GM12873 (cell line): ENCODE data around the gene STARD7.

Source experiments
- TF ChIP-seq, protein P1 (sequence below): IDR thresholded peaks from 2 replicates; pipeline ENCODE4 v1.5.1; 2012; ENCODE audit warnings: low read depth, mild to moderate bottlenecking, moderate library complexity, low read length, control low read depth; ENCODE audit not compliant: insufficient read depth; ENCODE audit errors: missing control alignments

Gene STARD7

DNA sequence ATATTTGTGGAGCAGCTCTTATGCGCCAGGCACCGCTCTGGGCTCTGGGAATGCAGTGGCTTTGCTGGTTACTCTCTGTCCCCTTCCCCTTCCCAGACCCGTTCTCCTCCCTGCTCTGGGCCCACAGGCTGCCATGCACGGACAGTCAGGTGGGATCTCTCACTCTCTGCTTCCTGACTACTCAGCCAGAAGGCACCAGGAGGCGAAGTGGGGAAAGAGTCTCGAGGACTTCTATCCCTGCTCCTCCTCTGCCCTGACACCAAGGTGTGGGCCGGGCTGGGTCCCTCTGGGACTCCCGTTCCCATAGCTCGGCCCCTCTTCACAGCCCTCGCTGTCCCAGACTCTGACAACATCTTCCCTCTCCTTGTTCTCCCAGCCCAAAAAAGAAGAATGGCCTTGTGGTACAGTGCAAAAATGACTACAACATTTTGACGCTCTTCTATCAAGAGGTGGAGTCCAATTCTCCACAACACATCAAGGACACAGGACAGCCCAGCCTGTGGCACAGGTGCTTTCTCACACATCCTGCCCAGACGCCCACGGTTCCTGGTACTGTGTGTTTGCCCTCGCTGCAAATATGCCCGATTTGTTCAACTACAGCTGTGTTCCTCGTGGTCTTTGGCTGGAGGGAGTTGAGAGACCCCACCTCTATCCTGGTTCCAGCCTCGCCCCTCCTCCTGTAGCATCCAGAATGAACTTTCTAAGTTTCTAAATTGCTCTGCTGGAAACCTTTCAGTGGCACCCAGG lies 49.4 kb downstream of the STARD7 start:
- TF ChIP-seq, protein P1, sequence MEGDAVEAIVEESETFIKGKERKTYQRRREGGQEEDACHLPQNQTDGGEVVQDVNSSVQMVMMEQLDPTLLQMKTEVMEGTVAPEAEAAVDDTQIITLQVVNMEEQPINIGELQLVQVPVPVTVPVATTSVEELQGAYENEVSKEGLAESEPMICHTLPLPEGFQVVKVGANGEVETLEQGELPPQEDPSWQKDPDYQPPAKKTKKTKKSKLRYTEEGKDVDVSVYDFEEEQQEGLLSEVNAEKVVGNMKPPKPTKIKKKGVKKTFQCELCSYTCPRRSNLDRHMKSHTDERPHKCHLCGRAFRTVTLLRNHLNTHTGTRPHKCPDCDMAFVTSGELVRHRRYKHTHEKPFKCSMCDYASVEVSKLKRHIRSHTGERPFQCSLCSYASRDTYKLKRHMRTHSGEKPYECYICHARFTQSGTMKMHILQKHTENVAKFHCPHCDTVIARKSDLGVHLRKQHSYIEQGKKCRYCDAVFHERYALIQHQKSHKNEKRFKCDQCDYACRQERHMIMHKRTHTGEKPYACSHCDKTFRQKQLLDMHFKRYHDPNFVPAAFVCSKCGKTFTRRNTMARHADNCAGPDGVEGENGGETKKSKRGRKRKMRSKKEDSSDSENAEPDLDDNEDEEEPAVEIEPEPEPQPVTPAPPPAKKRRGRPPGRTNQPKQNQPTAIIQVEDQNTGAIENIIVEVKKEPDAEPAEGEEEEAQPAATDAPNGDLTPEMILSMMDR, result no peak

DNA sequence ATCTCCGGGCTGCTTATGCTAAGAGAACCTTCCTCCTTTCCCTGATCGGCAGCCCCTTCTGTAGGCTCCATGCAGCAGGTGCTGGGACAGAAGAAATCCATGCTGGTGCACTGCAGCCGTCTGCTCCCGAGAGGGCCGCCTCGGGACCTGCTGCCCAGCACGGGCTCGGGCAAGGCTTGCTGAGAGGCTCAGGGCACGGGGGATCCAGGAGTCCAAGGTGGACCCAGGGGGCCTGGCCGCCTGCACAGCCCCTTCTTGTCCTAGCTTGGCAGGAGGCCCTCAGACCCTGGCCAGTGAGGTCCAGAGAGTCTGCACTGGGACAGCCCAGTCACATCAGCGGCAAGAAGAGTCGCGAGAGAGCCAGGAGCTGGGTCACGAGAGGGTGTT lies 50.1 kb downstream of the STARD7 start:
- TF ChIP-seq, protein P1, result no peak

DNA sequence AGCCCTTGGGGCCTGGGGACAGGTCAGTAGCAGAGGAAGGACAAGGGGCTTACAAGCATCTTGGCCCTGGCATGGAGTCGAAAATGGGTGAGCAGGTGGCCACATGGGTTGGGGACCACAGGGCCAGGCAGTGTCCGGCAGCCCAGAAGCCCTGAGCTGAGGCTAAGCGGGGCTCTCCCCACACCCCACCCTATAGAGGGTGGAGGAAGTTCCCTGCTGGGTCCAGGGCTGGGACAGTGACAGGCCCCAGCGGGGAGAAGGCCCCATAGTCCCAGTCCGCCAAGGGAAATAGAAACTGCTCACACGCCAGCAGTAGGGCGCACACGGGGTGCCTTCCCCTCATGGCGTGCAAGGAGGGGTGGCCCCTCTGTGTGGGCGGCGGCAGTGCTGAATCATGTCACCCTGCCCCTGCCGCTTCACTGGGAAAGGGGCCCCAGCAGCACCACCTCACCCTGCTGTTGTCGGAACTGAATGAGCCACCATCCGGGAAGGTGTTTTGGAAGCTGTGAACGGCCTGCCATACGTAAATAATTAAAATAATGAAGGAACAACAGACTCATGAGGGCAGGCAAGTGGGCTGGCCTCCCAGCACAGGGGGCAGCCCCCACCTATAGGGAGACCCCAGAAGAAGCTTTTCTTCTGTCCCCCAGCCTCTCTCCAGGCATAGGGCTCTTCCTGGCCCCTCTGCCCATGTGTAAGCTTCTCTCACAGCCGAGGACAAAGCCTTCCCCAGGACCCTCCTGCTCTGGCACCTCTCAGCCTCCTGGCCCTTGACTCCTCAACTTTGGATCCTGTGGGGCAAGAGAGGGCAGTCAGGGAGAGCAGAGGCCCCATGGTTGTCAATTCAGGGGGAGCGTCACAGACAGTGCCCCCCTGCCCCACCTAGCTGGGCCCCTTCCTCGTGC lies 50.7 kb downstream of the STARD7 start:
- TF ChIP-seq, protein P1, result no peak

DNA sequence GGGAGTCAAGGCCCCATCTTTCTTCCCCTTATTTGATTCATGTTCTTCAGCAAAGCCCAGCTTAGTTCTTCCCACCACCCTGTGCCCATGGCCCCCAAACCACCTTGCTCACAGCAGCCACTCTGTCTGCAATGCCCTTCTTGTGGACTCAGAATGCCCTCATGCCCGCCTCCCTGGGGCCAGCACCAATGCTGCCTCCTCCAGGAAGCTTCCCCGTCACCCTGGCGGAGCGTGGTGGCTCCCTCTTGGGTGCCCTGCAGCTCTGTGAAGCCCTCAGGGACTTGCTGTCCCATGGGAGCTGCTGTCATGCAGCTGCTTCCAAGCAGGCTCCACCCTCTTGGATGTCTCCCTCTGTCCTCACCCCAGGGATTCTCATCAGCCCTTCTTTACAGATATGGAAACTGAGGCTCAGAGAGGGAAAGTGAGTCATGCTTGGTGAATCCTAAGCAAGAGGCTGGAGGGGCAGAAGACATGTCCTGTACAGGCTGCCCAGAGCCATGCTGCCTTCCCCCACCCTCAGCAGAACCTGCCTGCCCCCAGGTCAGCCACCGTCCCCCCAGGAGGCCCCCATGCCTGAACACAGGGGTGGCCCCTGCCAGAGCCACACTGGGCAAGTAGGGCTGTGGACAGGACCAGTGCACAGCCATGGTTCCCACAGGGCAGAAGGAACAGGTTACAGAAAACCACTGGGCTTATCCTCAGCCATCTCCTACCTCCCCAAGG lies 51.5 kb downstream of the STARD7 start:
- TF ChIP-seq, protein P1, result no peak

DNA sequence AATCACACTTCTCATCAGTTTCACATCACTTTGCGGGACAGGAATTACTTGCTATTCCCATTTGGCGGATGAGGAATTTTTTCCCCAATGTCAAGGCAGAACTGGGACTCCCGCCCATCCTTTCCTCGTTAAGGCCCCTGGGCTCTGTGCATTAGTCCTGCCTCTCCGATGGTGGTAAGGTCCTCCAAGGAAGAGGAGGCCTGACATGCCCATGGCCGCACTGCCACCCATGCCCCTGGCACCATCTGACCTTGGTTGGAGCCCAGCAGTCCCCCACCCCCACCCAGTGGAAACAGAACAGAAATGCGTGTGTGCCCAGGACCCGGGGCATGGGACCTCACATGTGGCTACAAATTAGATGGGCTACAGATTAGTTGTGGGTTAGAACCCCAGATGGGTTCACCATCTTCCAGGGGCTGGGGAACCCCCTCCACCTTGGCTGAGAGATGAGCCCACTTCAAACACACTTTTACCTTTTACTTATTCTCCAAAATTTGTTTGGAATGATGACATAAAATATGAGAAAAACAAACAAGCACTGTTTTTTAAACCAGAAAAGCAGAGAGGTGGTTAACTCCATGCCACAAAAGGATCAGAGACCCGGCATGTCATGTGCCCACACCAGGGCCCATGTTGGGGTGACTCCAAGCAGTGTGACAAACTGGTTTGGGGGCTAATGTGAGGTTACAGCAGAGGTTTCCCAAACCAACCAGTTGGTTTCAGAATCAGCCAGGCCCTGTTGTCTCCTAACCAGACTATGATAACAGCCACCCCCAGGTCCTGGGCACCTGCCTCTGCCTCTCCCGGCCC lies 52.4 kb downstream of the STARD7 start:
- TF ChIP-seq, protein P1, result no peak

DNA sequence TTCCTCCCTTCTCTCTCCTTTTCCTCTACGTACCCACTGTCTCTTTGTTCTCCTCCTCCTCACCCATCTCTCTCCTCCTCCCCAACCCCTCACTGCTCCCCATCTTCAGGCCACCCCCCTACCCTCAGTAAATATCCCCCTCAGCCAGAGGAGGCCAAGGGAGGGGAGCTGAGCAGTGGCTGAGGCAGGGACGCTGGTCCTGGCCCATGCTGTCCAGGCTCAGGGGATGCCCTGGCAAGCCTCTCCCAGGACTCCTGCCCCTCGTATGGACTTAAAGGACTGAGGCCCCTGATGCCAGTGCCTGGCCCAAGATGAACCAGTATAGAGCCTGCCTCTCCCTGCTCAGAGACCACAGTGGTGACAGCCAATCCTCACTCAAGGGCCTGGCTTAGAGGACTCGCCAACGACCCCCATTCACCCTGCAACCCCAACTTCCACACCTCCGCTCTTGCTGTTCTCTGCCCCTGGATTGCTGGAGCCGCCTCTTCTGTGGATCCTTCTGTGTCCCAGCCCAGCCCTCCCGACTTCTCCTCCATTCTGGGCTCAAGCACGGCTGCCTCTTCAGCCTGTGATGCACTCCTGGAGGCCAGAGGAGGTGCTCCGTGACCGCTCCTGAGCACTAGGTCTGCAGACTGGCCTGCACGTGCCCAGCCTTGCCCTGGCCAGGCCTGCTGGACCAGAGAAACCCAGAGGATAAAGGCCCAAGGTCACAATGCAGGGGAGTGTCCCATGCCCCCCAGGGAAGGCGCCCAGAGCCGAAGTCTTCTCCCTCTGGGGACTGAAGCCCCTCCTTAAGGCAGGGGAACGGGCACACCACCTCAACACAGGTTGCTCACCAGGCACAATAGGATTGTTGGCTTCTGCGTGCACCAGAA lies 53.9 kb downstream of the STARD7 start:
- TF ChIP-seq, protein P1, result no peak
